ENCODE data around the gene PGA3.
A peak's percentile ranks its signal among the peaks of the same experiment; 100 is the strongest.
"Not testable (repeated sequence)": the region's sequence is repeated elsewhere in the genome, so short reads cannot be mapped to it uniquely, and the experiment has no call there.

The PGA3 gene

GRCh38 chr11:61202950-61203746 lies at the start of gene PGA3:
Gene PGA3 (plus strand): TSS chr11:61203515. CDS start chr11:61203565, 50 bp downstream.
- DNase-seq, result not testable (repeated sequence)

GRCh38 chr11:61153593-61154095 lies 49.7 kb upstream of the PGA3 start:
- DNase-seq, result peak; percentile 24

GRCh38 chr11:61154528-61154927 lies 48.8 kb upstream of the PGA3 start:
- no peak for DNase-seq

GRCh38 chr11:61155312-61155711 lies 48.0 kb upstream of the PGA3 start:
- DNase-seq, result no peak

GRCh38 chr11:61155741-61156140 lies 47.6 kb upstream of the PGA3 start:
- no peak for DNase-seq

- DNase-seq, result no peak
Measured at GRCh38 chr11:61157743-61158142, 45.6 kb upstream of the PGA3 start.

GRCh38 chr11:61158691-61159381 lies 44.5 kb upstream of the PGA3 start:
- peak; percentile 34 for DNase-seq

GRCh38 chr11:61160487-61161189 lies 42.7 kb upstream of the PGA3 start:
- no peak for DNase-seq

GRCh38 chr11:61161190-61162091 lies 41.9 kb upstream of the PGA3 start, which contains the start of gene VPS37C:
Gene VPS37C (minus strand): TSS chr11:61161426. CDS start chr11:61138829, 22,597 bp downstream.
- peak; percentile 82 for DNase-seq

- peak; percentile 49 for DNase-seq
Measured at GRCh38 chr11:61162092-61162941, 41.0 kb upstream of the PGA3 start.

- no peak for DNase-seq
Measured at GRCh38 chr11:61163021-61163420, 40.3 kb upstream of the PGA3 start.

GRCh38 chr11:61163714-61164605 lies 39.4 kb upstream of the PGA3 start:
- no peak for DNase-seq

GRCh38 chr11:61164606-61165424 lies 38.5 kb upstream of the PGA3 start:
- DNase-seq, result no peak

GRCh38 chr11:61165785-61166184 lies 37.5 kb upstream of the PGA3 start:
- DNase-seq, result not testable (repeated sequence)

- not testable (repeated sequence) for DNase-seq
Measured at GRCh38 chr11:61166331-61166730, 37.0 kb upstream of the PGA3 start.

GRCh38 chr11:61168042-61168688 lies 35.1 kb upstream of the PGA3 start:
- DNase-seq, result no peak

GRCh38 chr11:61168800-61169199 lies 34.5 kb upstream of the PGA3 start:
- DNase-seq, result no peak

- DNase-seq, result no peak
Measured at GRCh38 chr11:61170566-61170965, 32.7 kb upstream of the PGA3 start.

GRCh38 chr11:61171907-61172306 lies 31.4 kb upstream of the PGA3 start:
- no peak for DNase-seq

Data from fibroblast of upper back skin (primary cell).